WTC11 (cell line): Measurements from ENCODE around the gene PDCD5. TPM values are rescaled to one million over a fixed set of nuclear protein-coding genes. Genes with fewer than 3 reads are reported as not detected.

Experiments
- ATAC-seq: fragments of 200-7000 bp; cut with Tn5 transposase; 2 replicates; pipeline ENCODE4 v1.10.0; 2021; ENCODE audit warnings: mild to moderate bottlenecking, moderate library complexity
- CTCF ChIA-PET: fragments of 300-600 bp; sonication (Branson Sonifier 250); formaldehyde crosslinking; loops from one replicate; lab custom pipeline; 2021; ENCODE audit warnings: antibody characterized with exemption; lab: Charles Lee
- POLR2A ChIA-PET: fragments of 350-600 bp; sonication (Branson Sonifier 250); formaldehyde crosslinking; loops from one replicate; lab custom pipeline; 2021; ENCODE audit warnings: antibody characterized with exemption; lab: Charles Lee
- DNase-seq: peaks from one replicate; pipeline ENCODE4 v3.0.0; 2021; ENCODE audit warnings: low spot score
- H3K27ac Mint-ChIP-seq: 2 replicates; pipeline ENCODE4 v1.8.0; 2021; ENCODE audit warnings: mixed read lengths
- H3K27me3 Mint-ChIP-seq: 2 replicates; pipeline ENCODE4 v1.8.0; 2021; ENCODE audit warnings: low read depth, mild to moderate bottlenecking, moderate library complexity, mixed read lengths
- H3K36me3 Mint-ChIP-seq: 2 replicates; pipeline ENCODE4 v1.8.0; 2021; ENCODE audit warnings: mixed read lengths
- H3K4me1 Mint-ChIP-seq: 2 replicates; pipeline ENCODE4 v1.8.0; 2022; ENCODE audit warnings: mixed read lengths
- H3K4me3 Mint-ChIP-seq: 2 replicates; pipeline ENCODE4 v1.8.0; 2021; ENCODE audit warnings: mild to moderate bottlenecking, moderate library complexity, mixed read lengths
- H3K9me3 Mint-ChIP-seq: 2 replicates; pipeline ENCODE4 v1.8.0; 2021; ENCODE audit warnings: mixed read lengths
- ATF1 ChIP-seq: sonication (generic); formaldehyde crosslinking; IDR thresholded peaks from 2 replicates; pipeline ENCODE4 v1.8.1; 2023; ENCODE audit warnings: mild to moderate bottlenecking, moderate library complexity, missing genetic modification reagents
- FOXK1 ChIP-seq: sonication (generic); formaldehyde crosslinking; IDR thresholded peaks from 2 replicates; pipeline ENCODE4 v1.8.0; 2022; ENCODE audit warnings: mild to moderate bottlenecking, moderate library complexity, missing genetic modification reagents
- IRF2 ChIP-seq: sonication (generic); formaldehyde crosslinking; IDR thresholded peaks from 2 replicates; pipeline ENCODE4 v1.8.0; 2022; ENCODE audit warnings: low read depth, missing genetic modification reagents, borderline replicate concordance
- MYBL2 ChIP-seq: sonication (generic); formaldehyde crosslinking; IDR thresholded peaks from 2 replicates; pipeline ENCODE4 v1.8.1; 2023; ENCODE audit warnings: mild to moderate bottlenecking, moderate library complexity, missing genetic modification reagents
- RORB ChIP-seq: fragments of 250-450 bp; sonication (Bioruptor Pico); IDR thresholded peaks from 2 replicates; pipeline ENCODE4 v1.9.0; 2021; ENCODE audit warnings: mild to moderate bottlenecking
- SOX15 ChIP-seq: fragments of 250-450 bp; sonication (Bioruptor Pico); IDR thresholded peaks from 2 replicates; pipeline ENCODE4 v1.9.0; 2021; ENCODE audit warnings: mild to moderate bottlenecking
- TEAD4 ChIP-seq: sonication (generic); formaldehyde crosslinking; IDR thresholded peaks from 2 replicates; pipeline ENCODE4 v1.8.0; 2022; ENCODE audit warnings: mild to moderate bottlenecking, missing genetic modification reagents
- ZNF263 ChIP-seq: sonication (generic); formaldehyde crosslinking; IDR thresholded peaks from 2 replicates; pipeline ENCODE4 v1.8.1; 2022; ENCODE audit warnings: low read depth, mild to moderate bottlenecking, moderate library complexity, missing genetic modification reagents
- ZNF416 ChIP-seq: fragments of 250-450 bp; sonication (Bioruptor Pico); IDR thresholded peaks from 2 replicates; pipeline ENCODE4 v1.9.0; 2021; ENCODE audit warnings: mild to moderate bottlenecking, inconsistent platforms
- ZNF671 ChIP-seq: fragments of 250-450 bp; sonication (Bioruptor Pico); IDR thresholded peaks from 2 replicates; pipeline ENCODE4 v1.8.0; 2021; ENCODE audit warnings: mild to moderate bottlenecking
- total RNA-seq: library from RNA; stranded (reverse); gene quantifications from 3 replicates; pipeline ENCODE4 v1.2.3, GENCODE V29; 2021
- TF ChIP-seq, protein P1 (sequence below): sonication (generic); formaldehyde crosslinking; IDR thresholded peaks from 2 replicates; pipeline ENCODE4 v1.8.1; 2022; ENCODE audit warnings: mild to moderate bottlenecking, moderate library complexity, missing genetic modification reagents
- TF ChIP-seq, protein P2 (sequence below): sonication (generic); formaldehyde crosslinking; IDR thresholded peaks from 2 replicates; pipeline ENCODE4 v1.8.0; 2023; ENCODE audit warnings: mild to moderate bottlenecking, missing genetic modification reagents
- TF ChIP-seq, protein P3 (sequence below): sonication (generic); formaldehyde crosslinking; IDR thresholded peaks from 2 replicates; pipeline ENCODE4 v1.8.1; 2023; ENCODE audit warnings: mild to moderate bottlenecking, missing genetic modification reagents, moderate library complexity
- TF ChIP-seq, protein P4 (sequence below): sonication (generic); formaldehyde crosslinking; conservative IDR thresholded peaks from 2 replicates; pipeline ENCODE4 v1.8.1; 2023; ENCODE audit warnings: mild to moderate bottlenecking, low read depth, missing genetic modification reagents, moderate library complexity
- TF ChIP-seq, protein P5 (sequence below): sonication (generic); formaldehyde crosslinking; IDR thresholded peaks from 2 replicates; pipeline ENCODE4 v1.8.1; 2023; ENCODE audit warnings: mild to moderate bottlenecking, missing genetic modification reagents
- TF ChIP-seq, protein P6 (sequence below): fragments of 200-600 bp; IDR thresholded peaks from 2 replicates; pipeline ENCODE4 v1.8.0; 2022; ENCODE audit warnings: antibody characterized with exemption

PDCD5 gene
- total RNA-seq, 1 experiment from 2014 or later, result 89.5 TPM

DNA sequence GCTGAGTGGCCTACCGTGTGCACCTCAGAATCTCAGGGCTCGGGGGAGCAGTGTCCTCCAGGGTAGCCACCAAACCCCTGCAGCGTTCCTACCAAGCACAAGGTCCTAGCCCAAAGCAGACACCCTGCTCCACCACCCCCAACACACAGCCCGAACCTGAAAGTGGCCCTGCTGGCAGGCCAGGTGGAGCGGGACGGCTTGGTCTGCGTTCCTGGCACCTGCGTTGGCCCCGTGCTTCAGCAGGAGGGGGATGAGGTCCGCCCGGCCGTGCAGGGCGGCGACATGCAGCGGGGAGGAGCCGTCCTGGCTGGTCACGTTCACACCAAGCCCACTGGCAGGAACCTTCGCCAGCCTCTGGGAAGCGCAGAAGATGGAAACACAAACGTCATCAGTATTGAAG, 26.5 kb downstream of the PDCD5 start:
- ATAC-seq (no peak), DNase-seq (no peak)
- Mint-ChIP-seq H3K27ac (no peak overlapping the region), H3K27me3 (no peaks in the 10 kb centered on the region), H3K4me3 (no peak overlapping the region), H3K9me3 (peaks cover 4% of the 10 kb centered on the region), H3K36me3 (peaks cover 42% of the 10 kb centered on the region), H3K4me1 (no peaks in the 10 kb centered on the region)
- TF ChIP-seq SOX15, result no peak
- TF ChIP-seq, protein P1, sequence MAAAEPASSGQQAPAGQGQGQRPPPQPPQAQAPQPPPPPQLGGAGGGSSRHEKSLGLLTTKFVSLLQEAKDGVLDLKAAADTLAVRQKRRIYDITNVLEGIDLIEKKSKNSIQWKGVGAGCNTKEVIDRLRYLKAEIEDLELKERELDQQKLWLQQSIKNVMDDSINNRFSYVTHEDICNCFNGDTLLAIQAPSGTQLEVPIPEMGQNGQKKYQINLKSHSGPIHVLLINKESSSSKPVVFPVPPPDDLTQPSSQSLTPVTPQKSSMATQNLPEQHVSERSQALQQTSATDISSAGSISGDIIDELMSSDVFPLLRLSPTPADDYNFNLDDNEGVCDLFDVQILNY (CRISPR knock-in tag), result no peak
- no peak for TF ChIP-seq RORB (CRISPR knock-in tag)
- TF ChIP-seq ATF1 (CRISPR knock-in tag), result no peak
- TF ChIP-seq, protein P2, sequence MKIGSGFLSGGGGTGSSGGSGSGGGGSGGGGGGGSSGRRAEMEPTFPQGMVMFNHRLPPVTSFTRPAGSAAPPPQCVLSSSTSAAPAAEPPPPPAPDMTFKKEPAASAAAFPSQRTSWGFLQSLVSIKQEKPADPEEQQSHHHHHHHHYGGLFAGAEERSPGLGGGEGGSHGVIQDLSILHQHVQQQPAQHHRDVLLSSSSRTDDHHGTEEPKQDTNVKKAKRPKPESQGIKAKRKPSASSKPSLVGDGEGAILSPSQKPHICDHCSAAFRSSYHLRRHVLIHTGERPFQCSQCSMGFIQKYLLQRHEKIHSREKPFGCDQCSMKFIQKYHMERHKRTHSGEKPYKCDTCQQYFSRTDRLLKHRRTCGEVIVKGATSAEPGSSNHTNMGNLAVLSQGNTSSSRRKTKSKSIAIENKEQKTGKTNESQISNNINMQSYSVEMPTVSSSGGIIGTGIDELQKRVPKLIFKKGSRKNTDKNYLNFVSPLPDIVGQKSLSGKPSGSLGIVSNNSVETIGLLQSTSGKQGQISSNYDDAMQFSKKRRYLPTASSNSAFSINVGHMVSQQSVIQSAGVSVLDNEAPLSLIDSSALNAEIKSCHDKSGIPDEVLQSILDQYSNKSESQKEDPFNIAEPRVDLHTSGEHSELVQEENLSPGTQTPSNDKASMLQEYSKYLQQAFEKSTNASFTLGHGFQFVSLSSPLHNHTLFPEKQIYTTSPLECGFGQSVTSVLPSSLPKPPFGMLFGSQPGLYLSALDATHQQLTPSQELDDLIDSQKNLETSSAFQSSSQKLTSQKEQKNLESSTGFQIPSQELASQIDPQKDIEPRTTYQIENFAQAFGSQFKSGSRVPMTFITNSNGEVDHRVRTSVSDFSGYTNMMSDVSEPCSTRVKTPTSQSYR (CRISPR knock-in tag), result no peak
- no peak for TF ChIP-seq ZNF671 (CRISPR knock-in tag)
- no peak for TF ChIP-seq ZNF263 (CRISPR knock-in tag)
- TF ChIP-seq TEAD4, result no peak
- no peak for TF ChIP-seq FOXK1 (CRISPR knock-in tag)
- TF ChIP-seq, protein P3, sequence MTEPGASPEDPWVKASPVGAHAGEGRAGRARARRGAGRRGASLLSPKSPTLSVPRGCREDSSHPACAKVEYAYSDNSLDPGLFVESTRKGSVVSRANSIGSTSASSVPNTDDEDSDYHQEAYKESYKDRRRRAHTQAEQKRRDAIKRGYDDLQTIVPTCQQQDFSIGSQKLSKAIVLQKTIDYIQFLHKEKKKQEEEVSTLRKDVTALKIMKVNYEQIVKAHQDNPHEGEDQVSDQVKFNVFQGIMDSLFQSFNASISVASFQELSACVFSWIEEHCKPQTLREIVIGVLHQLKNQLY, result no peak
- TF ChIP-seq, protein P4, sequence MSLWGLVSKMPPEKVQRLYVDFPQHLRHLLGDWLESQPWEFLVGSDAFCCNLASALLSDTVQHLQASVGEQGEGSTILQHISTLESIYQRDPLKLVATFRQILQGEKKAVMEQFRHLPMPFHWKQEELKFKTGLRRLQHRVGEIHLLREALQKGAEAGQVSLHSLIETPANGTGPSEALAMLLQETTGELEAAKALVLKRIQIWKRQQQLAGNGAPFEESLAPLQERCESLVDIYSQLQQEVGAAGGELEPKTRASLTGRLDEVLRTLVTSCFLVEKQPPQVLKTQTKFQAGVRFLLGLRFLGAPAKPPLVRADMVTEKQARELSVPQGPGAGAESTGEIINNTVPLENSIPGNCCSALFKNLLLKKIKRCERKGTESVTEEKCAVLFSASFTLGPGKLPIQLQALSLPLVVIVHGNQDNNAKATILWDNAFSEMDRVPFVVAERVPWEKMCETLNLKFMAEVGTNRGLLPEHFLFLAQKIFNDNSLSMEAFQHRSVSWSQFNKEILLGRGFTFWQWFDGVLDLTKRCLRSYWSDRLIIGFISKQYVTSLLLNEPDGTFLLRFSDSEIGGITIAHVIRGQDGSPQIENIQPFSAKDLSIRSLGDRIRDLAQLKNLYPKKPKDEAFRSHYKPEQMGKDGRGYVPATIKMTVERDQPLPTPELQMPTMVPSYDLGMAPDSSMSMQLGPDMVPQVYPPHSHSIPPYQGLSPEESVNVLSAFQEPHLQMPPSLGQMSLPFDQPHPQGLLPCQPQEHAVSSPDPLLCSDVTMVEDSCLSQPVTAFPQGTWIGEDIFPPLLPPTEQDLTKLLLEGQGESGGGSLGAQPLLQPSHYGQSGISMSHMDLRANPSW, result no peak
- TF ChIP-seq ZNF416 (CRISPR knock-in tag), result no peak
- no peak for TF ChIP-seq MYBL2 (CRISPR knock-in tag)
- TF ChIP-seq, protein P5, sequence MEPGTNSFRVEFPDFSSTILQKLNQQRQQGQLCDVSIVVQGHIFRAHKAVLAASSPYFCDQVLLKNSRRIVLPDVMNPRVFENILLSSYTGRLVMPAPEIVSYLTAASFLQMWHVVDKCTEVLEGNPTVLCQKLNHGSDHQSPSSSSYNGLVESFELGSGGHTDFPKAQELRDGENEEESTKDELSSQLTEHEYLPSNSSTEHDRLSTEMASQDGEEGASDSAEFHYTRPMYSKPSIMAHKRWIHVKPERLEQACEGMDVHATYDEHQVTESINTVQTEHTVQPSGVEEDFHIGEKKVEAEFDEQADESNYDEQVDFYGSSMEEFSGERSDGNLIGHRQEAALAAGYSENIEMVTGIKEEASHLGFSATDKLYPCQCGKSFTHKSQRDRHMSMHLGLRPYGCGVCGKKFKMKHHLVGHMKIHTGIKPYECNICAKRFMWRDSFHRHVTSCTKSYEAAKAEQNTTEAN (CRISPR knock-in tag), result no peak
- CTCF ChIA-PET, result interaction anchor here (0.7 kb wide), 1 partner anchor 8 kb away, joined by 3 read pairs; no protein-coding TSS in a partner anchor
- POLR2A ChIA-PET, result interaction anchor here (0.7 kb wide), 1 partner anchor 40 kb away, joined by 4 read pairs; no protein-coding TSS in a partner anchor

DNA sequence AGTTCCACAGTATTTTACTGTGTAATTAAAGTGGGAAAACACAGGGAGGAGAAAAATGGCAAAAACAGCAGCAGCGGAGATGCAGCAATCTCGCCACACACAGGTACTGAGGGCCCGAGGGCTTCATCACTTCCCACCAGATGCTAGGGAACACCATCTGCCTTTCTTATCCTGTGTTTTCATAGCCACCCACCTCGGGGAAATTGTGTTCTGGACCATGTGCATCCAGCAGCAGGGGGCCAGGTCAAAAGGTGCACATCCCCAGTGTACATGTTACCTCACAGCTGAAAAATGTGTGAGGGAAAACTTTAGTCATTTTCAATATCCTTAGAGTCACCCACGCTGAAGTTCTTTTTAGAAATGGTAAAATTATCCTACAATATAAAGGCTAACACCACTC, 30.2 kb downstream of the PDCD5 start:
- H3K4me3 Mint-ChIP-seq, result no peak overlapping the region
- no peaks in the 10 kb centered on the region for H3K4me1 Mint-ChIP-seq
- H3K27me3 Mint-ChIP-seq, result no peaks in the 10 kb centered on the region
- H3K9me3 Mint-ChIP-seq, result peaks cover 4% of the 10 kb centered on the region
- no peak overlapping the region for H3K27ac Mint-ChIP-seq
- TF ChIP-seq, protein P6, sequence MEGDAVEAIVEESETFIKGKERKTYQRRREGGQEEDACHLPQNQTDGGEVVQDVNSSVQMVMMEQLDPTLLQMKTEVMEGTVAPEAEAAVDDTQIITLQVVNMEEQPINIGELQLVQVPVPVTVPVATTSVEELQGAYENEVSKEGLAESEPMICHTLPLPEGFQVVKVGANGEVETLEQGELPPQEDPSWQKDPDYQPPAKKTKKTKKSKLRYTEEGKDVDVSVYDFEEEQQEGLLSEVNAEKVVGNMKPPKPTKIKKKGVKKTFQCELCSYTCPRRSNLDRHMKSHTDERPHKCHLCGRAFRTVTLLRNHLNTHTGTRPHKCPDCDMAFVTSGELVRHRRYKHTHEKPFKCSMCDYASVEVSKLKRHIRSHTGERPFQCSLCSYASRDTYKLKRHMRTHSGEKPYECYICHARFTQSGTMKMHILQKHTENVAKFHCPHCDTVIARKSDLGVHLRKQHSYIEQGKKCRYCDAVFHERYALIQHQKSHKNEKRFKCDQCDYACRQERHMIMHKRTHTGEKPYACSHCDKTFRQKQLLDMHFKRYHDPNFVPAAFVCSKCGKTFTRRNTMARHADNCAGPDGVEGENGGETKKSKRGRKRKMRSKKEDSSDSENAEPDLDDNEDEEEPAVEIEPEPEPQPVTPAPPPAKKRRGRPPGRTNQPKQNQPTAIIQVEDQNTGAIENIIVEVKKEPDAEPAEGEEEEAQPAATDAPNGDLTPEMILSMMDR, result no peak
- TF ChIP-seq, protein P1 (CRISPR knock-in tag), result no peak
- TF ChIP-seq IRF2, result no peak
- peaks cover 45% of the 10 kb centered on the region for H3K36me3 Mint-ChIP-seq
- DNase-seq, result no peak
- CTCF ChIA-PET, result no interaction called here
- POLR2A ChIA-PET, result no interaction called here
- no peak for ATAC-seq
